Liver (tissue), 9 donors: ENCODE data around the gene ANO10. TPM values are rescaled to one million over a fixed set of nuclear protein-coding genes. Genes with fewer than 3 reads are reported as not detected.

ENCODE experiments used
- DNase-seq: peaks from one replicate; pipeline ENCODE4 v3.0.0-alpha.2; 2017; ENCODE audit warnings: low spot score
- H3K27ac ChIP-seq, 2 donors: one replicate each; pipeline ENCODE4 v1.7.0; 2013; ENCODE audit warnings: inconsistent platforms in 2 of 2, low read length in 2 of 2, control low read depth in 1 of 2, low read depth in 1 of 2, mild to moderate bottlenecking in 1 of 2
- H3K27me3 ChIP-seq, 4 donors: one replicate each; pipeline versions ENCODE4 v1.6.1 to v1.7.0; 2013; ENCODE audit warnings: low read length in 3 of 4, inconsistent platforms in 1 of 4, mild to moderate bottlenecking in 1 of 4, moderate library complexity in 1 of 4; ENCODE audit not compliant: control insufficient read depth in 4 of 4, insufficient read depth in 4 of 4
- H3K36me3 ChIP-seq, 4 donors: one replicate each; pipeline versions ENCODE4 v1.6.1 to v1.7.0; 2013; ENCODE audit warnings: low read length in 3 of 4, mild to moderate bottlenecking in 3 of 4, low read depth in 1 of 4, moderate library complexity in 1 of 4; ENCODE audit not compliant: control insufficient read depth in 4 of 4, insufficient read depth in 3 of 4
- H3K4me1 ChIP-seq, 4 donors: one replicate each; pipeline versions ENCODE4 v1.6.1 to v1.7.0; 2013; ENCODE audit warnings: low read length in 3 of 4, mild to moderate bottlenecking in 3 of 4, moderate library complexity in 1 of 4; ENCODE audit not compliant: control insufficient read depth in 4 of 4, insufficient read depth in 4 of 4
- H3K4me3 ChIP-seq, 3 donors: one replicate each; pipeline versions ENCODE4 v1.6.1 to v1.7.0; 2013; ENCODE audit warnings: low read length in 3 of 3, control low read depth in 1 of 3, low read depth in 1 of 3, mild to moderate bottlenecking in 1 of 3
- H3K9ac ChIP-seq, 2 donors: one replicate each; pipeline ENCODE4 v1.7.0; 2013; ENCODE audit warnings: low read length in 2 of 2, mild to moderate bottlenecking in 2 of 2, moderate library complexity in 2 of 2, control low read depth in 1 of 2, low read depth in 1 of 2
- H3K9me3 ChIP-seq, 4 donors: one replicate each; pipeline versions ENCODE4 v1.6.1 to v1.7.0; 2013; ENCODE audit warnings: low read length in 3 of 4; ENCODE audit not compliant: control insufficient read depth in 4 of 4
- CTCF ChIP-seq: fragments of 150-350 bp; IDR thresholded peaks from 2 replicates; pipeline ENCODE4 v1.5.1; 2017; ENCODE audit warnings: improper control_type of control experiment, low read depth, low read length; ENCODE audit not compliant: missing input control
- FOXA1 ChIP-seq: IDR thresholded peaks from 2 replicates; pipeline ENCODE4 v1.6.1; 2016; ENCODE audit warnings: antibody characterized with exemption
- FOXA2 ChIP-seq: IDR thresholded peaks from 2 replicates; pipeline ENCODE4 v1.6.1; 2016; ENCODE audit warnings: antibody characterized with exemption
- HNF4A ChIP-seq, 2 donors: conservative IDR thresholded peaks; 2 replicates each; pipeline ENCODE4 v1.6.1; 2016; ENCODE audit warnings: antibody characterized with exemption in 2 of 2, mild to moderate bottlenecking in 2 of 2
- HNF4G ChIP-seq: IDR thresholded peaks from 2 replicates; pipeline ENCODE4 v1.6.1; 2016; ENCODE audit warnings: antibody characterized with exemption
- JUND ChIP-seq, 2 donors: IDR thresholded peaks; 2 replicates each; pipeline ENCODE4 v1.6.1; 2016; ENCODE audit warnings: antibody characterized with exemption in 2 of 2
- MAX ChIP-seq: IDR thresholded peaks from 2 replicates; pipeline ENCODE4 v1.6.1; 2016; ENCODE audit warnings: antibody characterized with exemption
- NR2F2 ChIP-seq: IDR thresholded peaks from 2 replicates; pipeline ENCODE4 v1.6.1; 2016; ENCODE audit warnings: antibody characterized with exemption
- RAD21 ChIP-seq, 2 donors: IDR thresholded peaks; 2 replicates each; pipeline ENCODE4 v1.6.1; 2016; ENCODE audit warnings: antibody characterized with exemption in 2 of 2, mild to moderate bottlenecking in 2 of 2
- RXRA ChIP-seq, 2 donors: IDR thresholded peaks; 2 replicates each; pipeline ENCODE4 v1.6.1; 2017 to 2018; ENCODE audit warnings: antibody characterized with exemption in 2 of 2, mild to moderate bottlenecking in 1 of 2
- SP1 ChIP-seq: IDR thresholded peaks from 2 replicates; pipeline ENCODE4 v1.6.1; 2018; ENCODE audit warnings: antibody characterized with exemption, mild to moderate bottlenecking
- TAF1 ChIP-seq: conservative IDR thresholded peaks from 2 replicates; pipeline ENCODE4 v1.6.1; 2016; ENCODE audit warnings: antibody characterized with exemption, mild to moderate bottlenecking
- YY1 ChIP-seq: IDR thresholded peaks from 2 replicates; pipeline ENCODE4 v1.6.1; 2016; ENCODE audit warnings: antibody characterized with exemption, mild to moderate bottlenecking
- WGBS: extraction: QIAGEN DNeasy Blood & Tissue Kit; methylation state at CpG from one replicate; pipeline ENCODE4 v1.1.7; 2013; 5-methylcytosine and 5-hydroxymethylcytosine counted together
- polyA plus RNA-seq, 2 donors: library from polyadenylated mRNA; stranded (reverse) in 1 of 2; unstranded in 1 of 2; fragments of 200-250 nt in 1 of 2; fragments of >200 nt in 1 of 2; fragmentation: Nextera tagmentation in 1 of 2; extraction: Ambion mirVana in 1 of 2; gene quantifications; one replicate each; pipeline versions ENCODE4 v1.2.1 to v1.2.3, GENCODE V29; 2013 to 2015
- total RNA-seq, 2 donors: library from RNA; depleted of rRNA; stranded (reverse); fragments of >200 nt; gene quantifications; one replicate each; pipeline ENCODE4 v1.2.3, GENCODE V29; 2014
- TF ChIP-seq, protein P1 (sequence below): IDR thresholded peaks from 2 replicates; pipeline ENCODE4 v1.6.1; 2016; ENCODE audit warnings: antibody characterized with exemption, mild to moderate bottlenecking
- donor health status: healthy.
- donor health status: healthy.
- donor health status: healthy.
- donor health status: healthy.
- donor health status: healthy.

The ANO10 gene
- total and polyA plus RNA-seq, 4 donors, result 5.6 to 8.7 (median 6.8) TPM

- Histone ChIP-seq H3K36me3 (no peaks in the 10 kb centered on the region), H3K27ac (no peak overlapping the region), H3K4me3 (no peak overlapping the region), H3K9ac (no peak overlapping the region), H3K4me1 (peaks cover 2 to 20% (median 16%) of the 10 kb centered on the region in 4 donors), H3K27me3 (no peaks in the 10 kb centered on the region), H3K9me3 (no peaks in the 10 kb centered on the region)
- no peak for DNase-seq
- 83% methylated on average over 3 of the region's 3 CpGs for WGBS
- peak in 1 of 2 donors; percentile 29 for TF ChIP-seq RAD21 (IDR thresholded peaks at IDR 0.05)
- TF ChIP-seq JUND (IDR thresholded peaks at IDR 0.05), result no peak
- TF ChIP-seq NR2F2, result peak; percentile 48
- TF ChIP-seq FOXA2, result no peak
- TF ChIP-seq RXRA (IDR thresholded peaks at IDR 0.05), result peak; percentile 9 to 19
- TF ChIP-seq HNF4A (conservative IDR thresholded peaks at IDR 0.05), result no peak
- TF ChIP-seq SP1, result peak; percentile 26
- no peak for TF ChIP-seq TAF1
- no peak for TF ChIP-seq YY1
- no peak for TF ChIP-seq HNF4G
- no peak for TF ChIP-seq FOXA1
Measured at GRCh38 chr3:43379343-43379742, 242.5 kb downstream of the ANO10 start.

DNA sequence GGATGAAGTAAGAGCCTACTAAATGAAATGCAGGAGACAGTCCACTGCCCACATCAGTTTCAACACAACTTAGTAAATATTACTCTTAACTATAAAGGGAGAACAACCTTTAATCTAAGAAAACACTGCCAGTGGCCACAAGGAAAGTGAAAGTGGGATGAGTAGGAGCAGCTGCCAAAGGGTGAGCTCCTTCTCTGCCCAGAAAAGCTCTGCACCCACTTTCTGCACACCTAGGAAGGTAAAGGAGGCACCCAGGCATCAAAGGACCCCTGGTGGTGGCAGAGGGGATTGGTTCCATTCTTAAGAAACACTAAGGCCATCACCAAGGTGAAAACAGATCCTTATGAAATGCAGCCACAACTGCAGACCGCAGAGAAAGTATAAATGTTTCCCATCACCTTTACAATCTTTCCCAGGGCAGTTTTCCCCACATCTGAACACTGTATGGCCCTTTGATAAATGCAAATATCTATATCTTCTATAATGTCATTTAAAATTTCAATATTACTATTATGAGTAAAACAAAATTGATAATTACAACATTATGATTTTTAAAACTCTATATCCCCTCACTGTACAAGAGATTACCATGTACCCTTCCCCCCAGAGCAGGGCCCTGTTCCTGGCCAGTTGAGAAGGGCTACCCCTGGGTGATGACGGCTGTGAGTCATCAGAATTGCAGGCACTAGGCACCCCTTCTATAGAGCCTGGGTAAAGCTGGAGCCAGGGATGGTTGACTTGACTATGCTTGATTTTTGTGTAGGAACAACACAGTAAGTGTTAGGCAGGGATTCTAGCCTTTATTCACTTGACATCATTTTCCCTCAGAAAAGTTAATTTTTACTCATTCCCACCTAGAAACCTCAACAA is 243.5 kb downstream of the ANO10 start:
- Histone ChIP-seq H3K27ac (peak overlapping the region; percentile 52 to 81), H3K9me3 (no peaks in the 10 kb centered on the region), H3K4me3 (no peak overlapping the region), H3K36me3 (no peaks in the 10 kb centered on the region), H3K9ac (no peak overlapping the region), H3K4me1 (peaks cover 2 to 20% (median 16%) of the 10 kb centered on the region in 4 donors), H3K27me3 (no peaks in the 10 kb centered on the region)
- peak; percentile 56 for DNase-seq
- WGBS, result 92% methylated on average over 2 of the region's 2 CpGs
- no peak for TF ChIP-seq FOXA2
- peak; percentile 58 to 62 for TF ChIP-seq HNF4A (conservative IDR thresholded peaks at IDR 0.05)
- TF ChIP-seq CTCF, result peak; percentile 62
- TF ChIP-seq HNF4G, result peak; percentile 37
- peak; percentile 15 for TF ChIP-seq FOXA1
- TF ChIP-seq RXRA (IDR thresholded peaks at IDR 0.05), result peak; percentile 59 to 75
- peak; percentile 21 for TF ChIP-seq MAX
- TF ChIP-seq, protein P1, sequence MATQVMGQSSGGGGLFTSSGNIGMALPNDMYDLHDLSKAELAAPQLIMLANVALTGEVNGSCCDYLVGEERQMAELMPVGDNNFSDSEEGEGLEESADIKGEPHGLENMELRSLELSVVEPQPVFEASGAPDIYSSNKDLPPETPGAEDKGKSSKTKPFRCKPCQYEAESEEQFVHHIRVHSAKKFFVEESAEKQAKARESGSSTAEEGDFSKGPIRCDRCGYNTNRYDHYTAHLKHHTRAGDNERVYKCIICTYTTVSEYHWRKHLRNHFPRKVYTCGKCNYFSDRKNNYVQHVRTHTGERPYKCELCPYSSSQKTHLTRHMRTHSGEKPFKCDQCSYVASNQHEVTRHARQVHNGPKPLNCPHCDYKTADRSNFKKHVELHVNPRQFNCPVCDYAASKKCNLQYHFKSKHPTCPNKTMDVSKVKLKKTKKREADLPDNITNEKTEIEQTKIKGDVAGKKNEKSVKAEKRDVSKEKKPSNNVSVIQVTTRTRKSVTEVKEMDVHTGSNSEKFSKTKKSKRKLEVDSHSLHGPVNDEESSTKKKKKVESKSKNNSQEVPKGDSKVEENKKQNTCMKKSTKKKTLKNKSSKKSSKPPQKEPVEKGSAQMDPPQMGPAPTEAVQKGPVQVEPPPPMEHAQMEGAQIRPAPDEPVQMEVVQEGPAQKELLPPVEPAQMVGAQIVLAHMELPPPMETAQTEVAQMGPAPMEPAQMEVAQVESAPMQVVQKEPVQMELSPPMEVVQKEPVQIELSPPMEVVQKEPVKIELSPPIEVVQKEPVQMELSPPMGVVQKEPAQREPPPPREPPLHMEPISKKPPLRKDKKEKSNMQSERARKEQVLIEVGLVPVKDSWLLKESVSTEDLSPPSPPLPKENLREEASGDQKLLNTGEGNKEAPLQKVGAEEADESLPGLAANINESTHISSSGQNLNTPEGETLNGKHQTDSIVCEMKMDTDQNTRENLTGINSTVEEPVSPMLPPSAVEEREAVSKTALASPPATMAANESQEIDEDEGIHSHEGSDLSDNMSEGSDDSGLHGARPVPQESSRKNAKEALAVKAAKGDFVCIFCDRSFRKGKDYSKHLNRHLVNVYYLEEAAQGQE, result no peak
- TF ChIP-seq RAD21 (IDR thresholded peaks at IDR 0.05), result peak; percentile 82 to 93
- TF ChIP-seq SP1, result peak; percentile 33
